Liver (tissue), 9 donors: ENCODE measurements around the gene GDF2. TPM values are rescaled to one million over a fixed set of nuclear protein-coding genes. Genes with fewer than 3 reads are reported as not detected.

Source experiments
- DNase-seq: peaks from one replicate; pipeline ENCODE4 v3.0.0-alpha.2; 2017; ENCODE audit warnings: low spot score
- H3K27ac ChIP-seq, 2 donors: one replicate each; pipeline ENCODE4 v1.7.0; 2013; ENCODE audit warnings: inconsistent platforms in 2 of 2, low read length in 2 of 2, control low read depth in 1 of 2, low read depth in 1 of 2, mild to moderate bottlenecking in 1 of 2
- H3K27me3 ChIP-seq, 4 donors: one replicate each; pipeline versions ENCODE4 v1.6.1 to v1.7.0; 2013; ENCODE audit warnings: low read length in 3 of 4, inconsistent platforms in 1 of 4, mild to moderate bottlenecking in 1 of 4, moderate library complexity in 1 of 4; ENCODE audit not compliant: control insufficient read depth in 4 of 4, insufficient read depth in 4 of 4
- H3K36me3 ChIP-seq, 4 donors: one replicate each; pipeline versions ENCODE4 v1.6.1 to v1.7.0; 2013; ENCODE audit warnings: low read length in 3 of 4, mild to moderate bottlenecking in 3 of 4, low read depth in 1 of 4, moderate library complexity in 1 of 4; ENCODE audit not compliant: control insufficient read depth in 4 of 4, insufficient read depth in 3 of 4
- H3K4me1 ChIP-seq, 4 donors: one replicate each; pipeline versions ENCODE4 v1.6.1 to v1.7.0; 2013; ENCODE audit warnings: low read length in 3 of 4, mild to moderate bottlenecking in 3 of 4, moderate library complexity in 1 of 4; ENCODE audit not compliant: control insufficient read depth in 4 of 4, insufficient read depth in 4 of 4
- H3K4me3 ChIP-seq, 3 donors: one replicate each; pipeline versions ENCODE4 v1.6.1 to v1.7.0; 2013; ENCODE audit warnings: low read length in 3 of 3, control low read depth in 1 of 3, low read depth in 1 of 3, mild to moderate bottlenecking in 1 of 3
- H3K9ac ChIP-seq, 2 donors: one replicate each; pipeline ENCODE4 v1.7.0; 2013; ENCODE audit warnings: low read length in 2 of 2, mild to moderate bottlenecking in 2 of 2, moderate library complexity in 2 of 2, control low read depth in 1 of 2, low read depth in 1 of 2
- H3K9me3 ChIP-seq, 4 donors: one replicate each; pipeline versions ENCODE4 v1.6.1 to v1.7.0; 2013; ENCODE audit warnings: low read length in 3 of 4; ENCODE audit not compliant: control insufficient read depth in 4 of 4
- EGR1 ChIP-seq, 2 donors: IDR thresholded peaks; 2 replicates each; pipeline ENCODE4 v1.6.1; 2016 to 2018; ENCODE audit warnings: antibody characterized with exemption in 2 of 2, low read depth in 2 of 2
- FOXA1 ChIP-seq: IDR thresholded peaks from 2 replicates; pipeline ENCODE4 v1.6.1; 2016; ENCODE audit warnings: antibody characterized with exemption
- GABPA ChIP-seq, 2 donors: IDR thresholded peaks in 1 of 2; conservative IDR thresholded peaks in 1 of 2; 2 replicates each; pipeline ENCODE4 v1.6.1; 2016; ENCODE audit warnings: antibody characterized with exemption in 2 of 2, mild to moderate bottlenecking in 1 of 2, moderate library complexity in 1 of 2
- HNF4A ChIP-seq, 2 donors: conservative IDR thresholded peaks; 2 replicates each; pipeline ENCODE4 v1.6.1; 2016; ENCODE audit warnings: antibody characterized with exemption in 2 of 2, mild to moderate bottlenecking in 2 of 2
- HNF4G ChIP-seq: IDR thresholded peaks from 2 replicates; pipeline ENCODE4 v1.6.1; 2016; ENCODE audit warnings: antibody characterized with exemption
- JUND ChIP-seq, 2 donors: IDR thresholded peaks; 2 replicates each; pipeline ENCODE4 v1.6.1; 2016; ENCODE audit warnings: antibody characterized with exemption in 2 of 2
- NR2F2 ChIP-seq: IDR thresholded peaks from 2 replicates; pipeline ENCODE4 v1.6.1; 2016; ENCODE audit warnings: antibody characterized with exemption
- RAD21 ChIP-seq, 2 donors: IDR thresholded peaks; 2 replicates each; pipeline ENCODE4 v1.6.1; 2016; ENCODE audit warnings: antibody characterized with exemption in 2 of 2, mild to moderate bottlenecking in 2 of 2
- RXRA ChIP-seq, 2 donors: IDR thresholded peaks; 2 replicates each; pipeline ENCODE4 v1.6.1; 2017 to 2018; ENCODE audit warnings: antibody characterized with exemption in 2 of 2, mild to moderate bottlenecking in 1 of 2
- SP1 ChIP-seq: IDR thresholded peaks from 2 replicates; pipeline ENCODE4 v1.6.1; 2018; ENCODE audit warnings: antibody characterized with exemption, mild to moderate bottlenecking
- TAF1 ChIP-seq: conservative IDR thresholded peaks from 2 replicates; pipeline ENCODE4 v1.6.1; 2016; ENCODE audit warnings: antibody characterized with exemption, mild to moderate bottlenecking
- YY1 ChIP-seq: IDR thresholded peaks from 2 replicates; pipeline ENCODE4 v1.6.1; 2016; ENCODE audit warnings: antibody characterized with exemption, mild to moderate bottlenecking
- ZBTB33 ChIP-seq: IDR thresholded peaks from 2 replicates; pipeline ENCODE4 v1.6.1; 2016; ENCODE audit warnings: antibody characterized with exemption
- WGBS: extraction: QIAGEN DNeasy Blood & Tissue Kit; methylation state at CpG from one replicate; pipeline ENCODE4 v1.1.7; 2013; 5-methylcytosine and 5-hydroxymethylcytosine counted together
- polyA plus RNA-seq, 2 donors: library from polyadenylated mRNA; stranded (reverse) in 1 of 2; unstranded in 1 of 2; fragments of 200-250 nt in 1 of 2; fragments of >200 nt in 1 of 2; fragmentation: Nextera tagmentation in 1 of 2; extraction: Ambion mirVana in 1 of 2; gene quantifications; one replicate each; pipeline versions ENCODE4 v1.2.1 to v1.2.3, GENCODE V29; 2013 to 2015
- total RNA-seq, 2 donors: library from RNA; depleted of rRNA; stranded (reverse); fragments of >200 nt; gene quantifications; one replicate each; pipeline ENCODE4 v1.2.3, GENCODE V29; 2014
- TF ChIP-seq, protein P1 (sequence below): IDR thresholded peaks from 2 replicates; pipeline ENCODE4 v1.6.1; 2016; ENCODE audit warnings: antibody characterized with exemption
- TF ChIP-seq, protein P2 (sequence below): IDR thresholded peaks from 2 replicates; pipeline ENCODE4 v1.6.1; 2016; ENCODE audit warnings: antibody characterized with exemption
- TF ChIP-seq, protein P3 (sequence below): IDR thresholded peaks from 2 replicates; pipeline ENCODE4 v1.6.1; 2016; ENCODE audit warnings: antibody characterized with exemption, mild to moderate bottlenecking
- TF ChIP-seq, protein P4 (sequence below): fragments of 150-350 bp; IDR thresholded peaks from 2 replicates; pipeline ENCODE4 v1.5.1; 2017; ENCODE audit warnings: improper control_type of control experiment, low read depth, low read length; ENCODE audit not compliant: missing input control
- donor health status: healthy.
- donor health status: healthy.
- donor health status: healthy.
- donor health status: healthy.
- donor health status: healthy.

Gene GDF2
- total and polyA plus RNA-seq, 4 donors = 5.6 to 26.9 (median 14.5) TPM

DNA sequence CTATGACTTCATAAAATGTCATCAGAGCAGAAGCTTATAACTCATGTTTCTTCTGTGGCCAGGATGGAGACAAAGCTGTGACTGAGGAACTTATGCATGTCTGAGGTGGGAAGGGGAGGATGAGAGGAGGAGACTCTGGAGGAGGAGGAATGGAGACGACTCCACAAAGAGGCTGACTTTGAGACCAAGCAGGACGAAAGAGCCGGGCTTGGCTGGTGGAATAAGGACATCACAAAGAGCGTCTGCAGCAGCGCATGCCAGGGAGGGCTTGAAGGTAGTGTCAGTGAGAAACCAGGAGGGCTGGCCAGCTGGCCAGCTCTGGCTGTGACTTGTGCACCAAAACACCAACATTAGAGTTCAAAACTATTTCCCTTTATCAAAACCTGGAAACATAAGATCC is 6.1 kb upstream of the GDF2 start:
- Histone ChIP-seq H3K27ac (no peak overlapping the region), H3K4me3 (no peak overlapping the region), H3K4me1 (no peaks in the 10 kb centered on the region), H3K27me3 (no peaks in the 10 kb centered on the region), H3K36me3 (no peaks in the 10 kb centered on the region), H3K9ac (no peak overlapping the region), H3K9me3 (no peaks in the 10 kb centered on the region)
- TF ChIP-seq, protein P1, sequence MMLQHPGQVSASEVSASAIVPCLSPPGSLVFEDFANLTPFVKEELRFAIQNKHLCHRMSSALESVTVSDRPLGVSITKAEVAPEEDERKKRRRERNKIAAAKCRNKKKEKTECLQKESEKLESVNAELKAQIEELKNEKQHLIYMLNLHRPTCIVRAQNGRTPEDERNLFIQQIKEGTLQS = no peak
- TF ChIP-seq JUND (IDR thresholded peaks at IDR 0.05) (no peak), TAF1 (no peak), YY1 (no peak), FOXA1 (no peak), GABPA (IDR thresholded peaks at IDR 0.05 in 1 of 2, conservative IDR thresholded peaks at IDR 0.05 in 1 of 2) (no peak), RXRA (IDR thresholded peaks at IDR 0.05) (no peak), EGR1 (IDR thresholded peaks at IDR 0.05; ENCODE audit: low read depth in 2 of 2) (no peak), NR2F2 (no peak), RAD21 (IDR thresholded peaks at IDR 0.05) (no peak), HNF4A (conservative IDR thresholded peaks at IDR 0.05) (no peak)
- TF ChIP-seq, protein P2, sequence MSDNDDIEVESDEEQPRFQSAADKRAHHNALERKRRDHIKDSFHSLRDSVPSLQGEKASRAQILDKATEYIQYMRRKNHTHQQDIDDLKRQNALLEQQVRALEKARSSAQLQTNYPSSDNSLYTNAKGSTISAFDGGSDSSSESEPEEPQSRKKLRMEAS = no peak
- TF ChIP-seq, protein P3, sequence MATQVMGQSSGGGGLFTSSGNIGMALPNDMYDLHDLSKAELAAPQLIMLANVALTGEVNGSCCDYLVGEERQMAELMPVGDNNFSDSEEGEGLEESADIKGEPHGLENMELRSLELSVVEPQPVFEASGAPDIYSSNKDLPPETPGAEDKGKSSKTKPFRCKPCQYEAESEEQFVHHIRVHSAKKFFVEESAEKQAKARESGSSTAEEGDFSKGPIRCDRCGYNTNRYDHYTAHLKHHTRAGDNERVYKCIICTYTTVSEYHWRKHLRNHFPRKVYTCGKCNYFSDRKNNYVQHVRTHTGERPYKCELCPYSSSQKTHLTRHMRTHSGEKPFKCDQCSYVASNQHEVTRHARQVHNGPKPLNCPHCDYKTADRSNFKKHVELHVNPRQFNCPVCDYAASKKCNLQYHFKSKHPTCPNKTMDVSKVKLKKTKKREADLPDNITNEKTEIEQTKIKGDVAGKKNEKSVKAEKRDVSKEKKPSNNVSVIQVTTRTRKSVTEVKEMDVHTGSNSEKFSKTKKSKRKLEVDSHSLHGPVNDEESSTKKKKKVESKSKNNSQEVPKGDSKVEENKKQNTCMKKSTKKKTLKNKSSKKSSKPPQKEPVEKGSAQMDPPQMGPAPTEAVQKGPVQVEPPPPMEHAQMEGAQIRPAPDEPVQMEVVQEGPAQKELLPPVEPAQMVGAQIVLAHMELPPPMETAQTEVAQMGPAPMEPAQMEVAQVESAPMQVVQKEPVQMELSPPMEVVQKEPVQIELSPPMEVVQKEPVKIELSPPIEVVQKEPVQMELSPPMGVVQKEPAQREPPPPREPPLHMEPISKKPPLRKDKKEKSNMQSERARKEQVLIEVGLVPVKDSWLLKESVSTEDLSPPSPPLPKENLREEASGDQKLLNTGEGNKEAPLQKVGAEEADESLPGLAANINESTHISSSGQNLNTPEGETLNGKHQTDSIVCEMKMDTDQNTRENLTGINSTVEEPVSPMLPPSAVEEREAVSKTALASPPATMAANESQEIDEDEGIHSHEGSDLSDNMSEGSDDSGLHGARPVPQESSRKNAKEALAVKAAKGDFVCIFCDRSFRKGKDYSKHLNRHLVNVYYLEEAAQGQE = no peak
- TF ChIP-seq, protein P4, sequence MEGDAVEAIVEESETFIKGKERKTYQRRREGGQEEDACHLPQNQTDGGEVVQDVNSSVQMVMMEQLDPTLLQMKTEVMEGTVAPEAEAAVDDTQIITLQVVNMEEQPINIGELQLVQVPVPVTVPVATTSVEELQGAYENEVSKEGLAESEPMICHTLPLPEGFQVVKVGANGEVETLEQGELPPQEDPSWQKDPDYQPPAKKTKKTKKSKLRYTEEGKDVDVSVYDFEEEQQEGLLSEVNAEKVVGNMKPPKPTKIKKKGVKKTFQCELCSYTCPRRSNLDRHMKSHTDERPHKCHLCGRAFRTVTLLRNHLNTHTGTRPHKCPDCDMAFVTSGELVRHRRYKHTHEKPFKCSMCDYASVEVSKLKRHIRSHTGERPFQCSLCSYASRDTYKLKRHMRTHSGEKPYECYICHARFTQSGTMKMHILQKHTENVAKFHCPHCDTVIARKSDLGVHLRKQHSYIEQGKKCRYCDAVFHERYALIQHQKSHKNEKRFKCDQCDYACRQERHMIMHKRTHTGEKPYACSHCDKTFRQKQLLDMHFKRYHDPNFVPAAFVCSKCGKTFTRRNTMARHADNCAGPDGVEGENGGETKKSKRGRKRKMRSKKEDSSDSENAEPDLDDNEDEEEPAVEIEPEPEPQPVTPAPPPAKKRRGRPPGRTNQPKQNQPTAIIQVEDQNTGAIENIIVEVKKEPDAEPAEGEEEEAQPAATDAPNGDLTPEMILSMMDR = no peak
- WGBS = 84% methylated on average over 5 of the region's 5 CpGs
- DNase-seq = no peak

DNA sequence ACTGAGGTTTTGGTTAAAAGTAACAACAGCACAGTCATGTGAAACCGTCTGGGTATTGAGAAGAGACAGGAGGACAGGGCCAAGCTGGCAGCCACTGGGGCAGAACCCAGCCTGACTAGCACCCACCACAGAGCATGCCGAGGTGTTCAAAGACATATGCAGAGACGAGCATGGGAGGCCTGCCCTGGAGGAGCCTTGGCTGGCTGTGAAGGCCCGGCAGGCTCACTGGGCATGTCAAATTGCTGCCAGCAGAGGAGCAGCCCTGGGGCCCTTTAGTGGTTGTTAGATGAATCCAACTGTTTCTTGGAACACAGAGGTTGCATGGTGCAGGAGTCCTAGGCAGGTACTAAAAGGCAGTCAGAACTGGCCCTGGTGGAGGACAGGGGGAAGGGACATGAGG is 5.0 kb upstream of the GDF2 start:
- 89% methylated on average over 4 of the region's 4 CpGs for WGBS

More for the DNA sequence above, 5.0 kb upstream of the GDF2 start:
- Histone ChIP-seq H3K9me3 (no peaks in the 10 kb centered on the region), H3K9ac (no peak overlapping the region), H3K27ac (no peak overlapping the region), H3K27me3 (no peaks in the 10 kb centered on the region), H3K4me3 (no peak overlapping the region), H3K4me1 (no peaks in the 10 kb centered on the region), H3K36me3 (no peaks in the 10 kb centered on the region)
- DNase-seq = no peak
- TF ChIP-seq HNF4G (no peak), ZBTB33 (no peak), SP1 (no peak)
- TF ChIP-seq, protein P4 = no peak
